Mucosa of stomach (tissue), 1 donor: ENCODE data around the gene PNMA1.

Experiments used
- H3K27me3 ChIP-seq: one replicate; pipeline ENCODE4 v1.7.0; 2013; ENCODE audit warnings: mild to moderate bottlenecking, low read length; ENCODE audit not compliant: control insufficient read depth, insufficient read depth
- H3K36me3 ChIP-seq: one replicate; pipeline ENCODE4 v1.7.0; 2013; ENCODE audit warnings: low read length; ENCODE audit not compliant: control insufficient read depth, insufficient read depth
- H3K4me1 ChIP-seq: one replicate; pipeline ENCODE4 v1.7.0; 2013; ENCODE audit warnings: mild to moderate bottlenecking, low read length; ENCODE audit not compliant: control insufficient read depth, insufficient read depth
- H3K4me3 ChIP-seq: one replicate; pipeline ENCODE4 v1.7.0; 2013; ENCODE audit warnings: low read length
- H3K9ac ChIP-seq: one replicate; pipeline ENCODE4 v1.7.0; 2013; ENCODE audit warnings: mild to moderate bottlenecking, low read length, moderate library complexity
- H3K9me3 ChIP-seq: one replicate; pipeline ENCODE4 v1.7.0; 2013; ENCODE audit warnings: mild to moderate bottlenecking, low read length, moderate library complexity; ENCODE audit not compliant: control insufficient read depth
- donor health status: Pancreatic carcinoma.

Gene PNMA1

DNA sequence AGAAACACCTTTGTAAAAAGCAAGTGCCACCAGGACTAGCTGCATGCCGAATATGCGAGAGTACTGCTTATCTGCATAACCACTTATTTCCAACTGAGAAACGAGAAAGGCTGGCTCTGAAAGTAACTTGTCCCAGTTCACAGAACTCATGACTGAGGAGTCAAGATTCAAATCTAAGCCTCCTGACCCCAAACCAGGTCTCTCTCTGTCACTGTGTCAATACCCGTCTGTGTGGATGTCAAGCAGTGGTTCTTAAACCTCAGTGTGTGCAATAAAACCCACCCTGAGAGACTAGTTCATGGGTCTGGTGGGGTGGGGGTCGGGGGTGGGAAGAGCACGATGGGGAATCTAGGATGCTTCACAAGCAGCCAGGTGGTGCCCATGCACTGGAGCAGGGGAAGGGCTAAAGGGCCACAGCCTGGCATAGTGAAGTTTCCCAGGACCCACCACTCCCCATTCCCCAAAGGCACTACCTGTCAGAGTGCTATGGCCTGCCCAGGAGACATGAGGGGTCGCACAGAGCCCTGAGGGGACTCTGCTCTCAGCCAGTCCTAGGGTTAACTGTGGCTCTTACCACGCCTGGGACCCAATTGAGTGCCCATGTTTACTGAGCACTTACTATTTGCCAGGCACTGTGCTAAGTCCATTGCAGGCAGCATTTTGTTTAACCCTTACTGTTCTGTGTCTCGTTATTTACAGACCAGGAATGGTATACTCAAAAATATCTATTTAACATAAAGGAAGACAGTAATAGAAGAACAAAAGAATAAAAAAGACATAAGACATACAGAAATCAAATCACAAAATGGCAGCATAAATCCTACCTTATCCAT, 33.4 kb upstream of the PNMA1 start:
- H3K9me3 ChIP-seq = no peaks in the 10 kb centered on the region
- no peaks in the 10 kb centered on the region for H3K36me3 ChIP-seq
- H3K9ac ChIP-seq = peak overlapping the region; percentile 43
- no peaks in the 10 kb centered on the region for H3K27me3 ChIP-seq
- H3K4me3 ChIP-seq = no peak overlapping the region
- peaks cover 97% of the 10 kb centered on the region for H3K4me1 ChIP-seq

- H3K4me1 ChIP-seq = peaks cover 97% of the 10 kb centered on the region
- H3K27me3 ChIP-seq = no peaks in the 10 kb centered on the region
- no peak overlapping the region for H3K4me3 ChIP-seq
- no peaks in the 10 kb centered on the region for H3K9me3 ChIP-seq
- H3K9ac ChIP-seq = peak overlapping the region; percentile 43
- no peaks in the 10 kb centered on the region for H3K36me3 ChIP-seq
Measured at GRCh38 chr14:73746520-73747378, 32.6 kb upstream of the PNMA1 start.

DNA sequence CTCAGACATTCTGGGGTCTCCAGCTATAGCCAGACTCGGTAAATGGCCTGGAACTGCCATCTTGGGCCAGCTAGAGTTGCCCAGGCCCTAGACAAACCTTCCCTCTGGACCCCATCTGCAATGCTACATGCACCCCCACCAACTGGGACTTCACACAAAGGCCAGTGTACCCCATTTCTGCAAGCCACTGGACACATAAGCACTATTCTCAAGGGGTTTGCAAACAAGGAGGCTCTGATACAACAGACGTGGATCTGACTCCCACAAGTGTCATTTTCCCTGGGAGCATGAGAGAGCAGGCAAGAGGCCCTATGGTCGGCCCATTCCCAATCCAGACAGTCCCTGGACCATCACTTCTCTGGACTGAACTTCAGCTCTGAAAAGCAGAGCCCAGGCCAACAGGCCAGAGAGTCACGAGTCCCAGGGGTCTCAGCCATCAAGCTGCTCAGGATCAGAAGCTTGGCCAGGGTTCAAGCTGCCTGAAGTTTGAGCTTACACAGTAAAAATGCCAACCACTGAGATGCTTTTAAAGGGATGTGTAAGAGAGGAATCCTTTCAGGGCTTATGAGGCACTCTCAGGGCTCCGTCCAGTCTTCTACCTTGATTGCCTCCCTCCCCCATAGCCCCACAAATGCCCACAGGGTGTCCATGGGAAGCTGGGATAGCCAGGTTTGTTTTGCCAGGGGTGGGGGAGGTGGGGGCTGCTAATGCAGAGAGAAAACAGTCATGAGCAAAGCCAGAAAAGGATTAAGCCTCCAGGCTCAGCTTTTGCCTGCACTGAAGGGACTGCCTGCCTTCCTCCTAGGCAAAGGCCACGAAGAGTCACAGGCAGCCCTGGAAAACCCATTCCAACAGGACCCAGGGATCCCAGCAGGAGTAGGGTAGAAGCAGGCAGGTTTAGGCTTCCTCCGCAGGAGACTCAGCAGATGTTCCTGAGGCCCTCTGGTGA, 31.7 kb upstream of the PNMA1 start:
- Histone ChIP-seq H3K36me3 (no peaks in the 10 kb centered on the region), H3K27me3 (no peaks in the 10 kb centered on the region), H3K9ac (peak overlapping the region; percentile 40), H3K4me1 (peaks cover 96% of the 10 kb centered on the region), H3K4me3 (no peak overlapping the region), H3K9me3 (no peaks in the 10 kb centered on the region)

- no peaks in the 10 kb centered on the region for H3K36me3 ChIP-seq
- no peak overlapping the region for H3K4me3 ChIP-seq
- peaks cover 96% of the 10 kb centered on the region for H3K4me1 ChIP-seq
- peak overlapping the region; percentile 40 for H3K9ac ChIP-seq
- no peaks in the 10 kb centered on the region for H3K27me3 ChIP-seq
- no peaks in the 10 kb centered on the region for H3K9me3 ChIP-seq
Measured at GRCh38 chr14:73744874-73745529, 30.8 kb upstream of the PNMA1 start.

DNA sequence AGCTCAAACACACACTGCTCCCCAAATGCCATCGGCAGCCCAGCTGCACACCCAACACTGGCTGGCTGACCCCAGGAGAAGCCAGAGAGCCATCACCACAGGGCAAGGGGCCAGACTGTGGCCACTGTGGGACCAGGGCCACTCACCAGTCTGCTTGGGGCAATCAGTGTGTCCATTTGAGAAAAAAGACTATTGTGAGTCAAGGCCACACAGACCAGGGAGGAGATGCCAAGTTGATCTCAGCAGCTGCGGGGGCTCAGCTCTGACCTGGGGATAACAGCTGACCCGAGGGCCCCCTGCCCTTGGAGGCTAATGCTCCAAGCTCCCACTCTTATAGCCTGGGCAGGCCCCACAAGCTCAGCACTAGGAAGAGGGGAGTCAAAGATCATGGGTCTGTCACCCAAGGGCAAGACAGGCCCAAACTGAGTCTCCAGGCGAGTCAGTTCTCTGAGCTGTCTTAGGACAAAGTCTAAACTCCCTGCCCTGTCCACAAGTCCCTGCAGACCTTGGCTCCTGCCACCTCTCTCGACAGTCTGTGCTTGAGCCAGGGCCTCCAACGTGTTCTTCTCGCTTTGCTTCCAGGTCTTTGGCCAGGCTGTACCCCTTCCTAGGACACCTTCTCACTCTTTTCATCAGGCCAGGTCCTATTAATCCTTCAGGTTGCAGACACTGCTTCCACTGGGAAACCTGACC, 30.1 kb upstream of the PNMA1 start:
- Histone ChIP-seq H3K27me3 (no peaks in the 10 kb centered on the region), H3K4me3 (no peak overlapping the region)

GRCh38 chr14:73743431-73743931, 29.3 kb upstream of the PNMA1 start:
- no peaks in the 10 kb centered on the region for H3K9me3 ChIP-seq
- H3K4me3 ChIP-seq = no peak overlapping the region
- peaks cover 9% of the 10 kb centered on the region for H3K36me3 ChIP-seq
- H3K27me3 ChIP-seq = no peaks in the 10 kb centered on the region
- peaks cover 97% of the 10 kb centered on the region for H3K4me1 ChIP-seq
- peak overlapping the region; percentile 40 for H3K9ac ChIP-seq

More for the DNA sequence above, 30.1 kb upstream of the PNMA1 start:
- Histone ChIP-seq H3K9ac (peak overlapping the region; percentile 40), H3K4me1 (peaks cover 97% of the 10 kb centered on the region), H3K9me3 (no peaks in the 10 kb centered on the region), H3K36me3 (peaks cover under 1% of the 10 kb centered on the region)

DNA sequence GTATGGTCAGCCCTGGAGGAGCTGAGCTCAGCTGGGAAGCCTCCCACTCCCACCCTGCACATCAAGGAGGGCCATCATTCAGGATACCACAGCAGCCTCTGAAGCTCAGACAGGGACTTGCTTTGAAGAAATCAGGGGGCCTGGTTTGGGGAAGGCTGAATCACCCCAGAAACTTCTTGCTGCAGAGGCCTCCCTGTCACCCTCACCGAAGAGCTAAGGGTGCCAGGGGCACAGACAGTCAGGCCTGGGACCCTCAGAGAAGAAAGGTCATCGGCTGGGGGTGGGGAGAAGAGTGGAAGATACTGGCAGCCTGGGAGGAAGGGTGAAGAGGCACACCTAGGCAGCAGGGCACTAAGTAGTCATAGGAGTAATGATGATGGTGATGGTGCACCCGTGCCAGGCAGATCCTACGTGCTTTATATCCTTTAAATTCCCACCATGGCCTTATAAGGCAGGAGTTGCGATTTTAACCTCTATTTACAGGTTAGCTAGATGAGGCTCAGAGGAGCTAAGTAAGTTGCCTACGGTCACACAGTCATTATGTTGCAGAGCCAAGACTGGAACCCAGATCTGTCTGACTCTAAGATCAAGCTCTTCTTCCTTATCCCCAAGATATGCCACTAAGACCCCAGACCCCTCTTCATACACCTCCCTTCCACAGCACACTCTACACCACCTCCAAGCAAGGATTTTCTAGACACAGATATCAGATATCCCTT, 28.5 kb upstream of the PNMA1 start:
- H3K9me3 ChIP-seq = no peaks in the 10 kb centered on the region
- H3K27me3 ChIP-seq = no peaks in the 10 kb centered on the region
- peaks cover 93% of the 10 kb centered on the region for H3K4me1 ChIP-seq
- H3K4me3 ChIP-seq = no peak overlapping the region
- peak overlapping the region; percentile 62 for H3K9ac ChIP-seq
- H3K36me3 ChIP-seq = peaks cover 11% of the 10 kb centered on the region

GRCh38 chr14:73741876-73742519, 27.8 kb upstream of the PNMA1 start:
- Histone ChIP-seq H3K9ac (peak overlapping the region; percentile 62), H3K4me3 (no peak overlapping the region), H3K4me1 (peaks cover 87% of the 10 kb centered on the region), H3K36me3 (peaks cover 11% of the 10 kb centered on the region), H3K27me3 (no peaks in the 10 kb centered on the region), H3K9me3 (no peaks in the 10 kb centered on the region)

DNA sequence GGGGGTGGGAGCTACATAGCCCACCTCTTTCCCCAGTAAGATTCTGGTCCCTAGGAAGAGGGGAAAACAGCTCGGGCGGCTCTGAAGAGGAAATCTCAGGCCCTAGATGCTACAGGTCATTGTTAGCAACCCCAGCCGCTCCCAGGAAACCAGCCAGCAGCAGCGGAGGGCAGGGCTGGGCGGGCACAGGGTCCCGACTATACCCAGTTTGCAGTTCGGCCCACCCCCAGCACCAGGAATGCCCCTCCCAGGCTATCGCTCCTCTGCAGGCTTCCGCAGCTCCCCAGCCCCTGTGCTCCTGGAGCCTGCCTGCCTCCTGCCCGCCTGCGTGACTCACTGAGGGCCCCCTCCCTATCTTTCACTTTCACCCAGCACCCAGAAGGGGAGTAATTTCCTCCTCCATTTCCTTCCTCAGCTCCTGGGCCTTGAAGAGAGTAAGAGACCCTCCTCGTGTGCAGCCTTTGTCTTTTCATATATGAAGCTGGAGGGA, 27.2 kb upstream of the PNMA1 start:
- H3K36me3 ChIP-seq = peaks cover 11% of the 10 kb centered on the region
- H3K9ac ChIP-seq = peak overlapping the region; percentile 62
- no peaks in the 10 kb centered on the region for H3K9me3 ChIP-seq
- H3K4me1 ChIP-seq = peaks cover 81% of the 10 kb centered on the region
- H3K4me3 ChIP-seq = no peak overlapping the region
- H3K27me3 ChIP-seq = no peaks in the 10 kb centered on the region
